Upper lobe of left lung (tissue), 4 donors: ENCODE measurements around the gene CRYGC.

ENCODE experiments used
- CTCF ChIP-seq, 6 experiments: fragments of 450-650 bp in 4 of 6; fragments of 200-600 bp in 2 of 6; sonication (generic) in 2 of 6; IDR thresholded peaks; one replicate each; pipeline ENCODE4 v1.5.1; 2016 to 2019; ENCODE audit warnings: antibody characterized with exemption in 6 of 6
- EP300 ChIP-seq, 4 donors: sonication (generic); formaldehyde crosslinking; IDR thresholded peaks; one replicate each; pipeline ENCODE4 v1.5.1; 2017; ENCODE audit warnings: antibody characterized with exemption in 4 of 4, control low read depth in 2 of 4
- POLR2A ChIP-seq, 4 donors: fragments of 450-650 bp; IDR thresholded peaks; one replicate each; pipeline ENCODE4 v1.5.1; 2016 to 2017; ENCODE audit warnings: antibody characterized with exemption in 4 of 4, mild to moderate bottlenecking in 2 of 4
- POLR2AphosphoS5 ChIP-seq, 2 donors: sonication (generic); formaldehyde crosslinking; IDR thresholded peaks; one replicate each; pipeline ENCODE4 v1.5.1; 2017; ENCODE audit warnings: antibody characterized with exemption in 2 of 2

GRCh38 chr2:208097313-208097712 lies 32.3 kb downstream of the CRYGC start:
- TF ChIP-seq POLR2A (IDR thresholded peaks at IDR 0.05) (no peak), CTCF (IDR thresholded peaks at IDR 0.05) (no peak), POLR2AphosphoS5 (IDR thresholded peaks at IDR 0.05) (no peak), EP300 (IDR thresholded peaks at IDR 0.05) (no peak)
